K562 (cell line): Measurements from ENCODE around the gene MARCHF9. TPM values are rescaled to one million over a fixed set of nuclear protein-coding genes. Genes with fewer than 3 reads are reported as not detected.

Experiments used
- ESRRA ChIP-seq: fragments of 450-650 bp; IDR thresholded peaks from 2 replicates; pipeline ENCODE4 v1.6.1; 2014; ENCODE audit warnings: low read depth, mild to moderate bottlenecking, moderate library complexity, borderline replicate concordance
- HCFC1 ChIP-seq: IDR thresholded peaks from 2 replicates; pipeline ENCODE4 v1.6.1; 2012; ENCODE audit warnings: low read depth, low read length, improper control_type of control experiment
- MAX ChIP-seq: sonication (generic); formaldehyde crosslinking; IDR thresholded peaks from 2 replicates; pipeline ENCODE4 v1.9.0; 2022; ENCODE audit warnings: mild to moderate bottlenecking, missing genetic modification reagents
- ZBTB11 ChIP-seq, 3 experiments: fragments of 200-800 bp in 1 of 3; fragments of 250-450 bp in 1 of 3; fragments of 450-650 bp in 1 of 3; sonication (Bioruptor Pico) in 1 of 3; sonication (Bioruptor generic) in 1 of 3; formaldehyde crosslinking in 1 of 3; IDR thresholded peaks; 2 replicates each; pipeline versions ENCODE4 v1.6.1 to v1.8.0; 2016 to 2022; ENCODE audit warnings: mild to moderate bottlenecking in 2 of 3, missing genetic modification characterization in 2 of 3, missing compliant biosample characterization in 1 of 3, moderate library complexity in 1 of 3
- ZNF76 ChIP-seq: fragments of 250-450 bp; sonication (Bioruptor Pico); IDR thresholded peaks from 2 replicates; pipeline ENCODE4 v1.4.0; 2020; ENCODE audit warnings: mild to moderate bottlenecking, moderate library complexity, borderline replicate concordance
- polyA plus RNA-seq, 8 experiments: library from polyadenylated mRNA; depleted of rRNA in 4 of 8; stranded (reverse) in 5 of 8; unstranded in 3 of 8; fragments of >200 nt; fragmentation: Nextera tagmentation in 2 of 8; fragmentation: Illumina TruSeq in 1 of 8; extraction: Ambion mirVana in 2 of 8; extraction: Trizol in 1 of 8; gene quantifications; 2 replicates each; pipeline versions ENCODE4 v1.2.1 to v1.2.3, GENCODE V29; 2011 to 2014; ENCODE audit warnings: inconsistent platforms in 1 of 8, missing spikeins in 1 of 8
- total RNA-seq, 7 experiments: library from RNA; depleted of rRNA in 6 of 7; stranded (reverse); fragments of >200 nt in 6 of 7; fragmentation: Illumina TruSeq in 2 of 7; extraction: Trizol in 2 of 7; gene quantifications; 2 replicates each; pipeline versions ENCODE4 v1.2.1 to v1.2.3, GENCODE V29; 2011 to 2021; ENCODE audit warnings: low replicate concordance in 1 of 7
- TF ChIP-seq, protein P1 (sequence below), 2 experiments: fragments of 450-650 bp in 1 of 2; sonication (generic) in 1 of 2; formaldehyde crosslinking in 1 of 2; IDR thresholded peaks; 2 replicates each; pipeline versions ENCODE4 v1.7.1 to v1.9.0; 2016 to 2022; ENCODE audit warnings: inconsistent platforms in 1 of 2, mild to moderate bottlenecking in 1 of 2, missing genetic modification reagents in 1 of 2

Gene MARCHF9
- total and polyA plus RNA-seq, 9 of the 15 experiments (the other 6 are each of a cell fraction or from before 2014, with no cell fraction given), result 0.80 to 12.4 (median 6.2) TPM

DNA sequence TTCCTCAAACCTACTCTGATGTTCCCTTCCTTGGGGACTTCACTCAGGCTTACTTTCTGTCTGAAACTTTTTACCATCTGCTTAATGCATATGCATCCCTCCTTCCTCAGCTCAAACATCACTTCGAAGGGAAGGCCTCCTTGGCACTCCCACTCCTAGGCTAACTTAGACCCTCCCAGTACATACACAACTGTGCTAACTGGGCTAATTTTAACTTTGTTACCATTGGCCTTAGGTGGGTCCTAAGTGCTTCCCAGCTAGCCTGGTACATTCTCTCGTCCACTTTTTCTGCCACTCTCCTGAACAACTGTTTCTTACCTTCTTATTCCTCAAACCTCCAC lies 21.3 kb downstream of the MARCHF9 start (continued):
- TF ChIP-seq, protein P1, sequence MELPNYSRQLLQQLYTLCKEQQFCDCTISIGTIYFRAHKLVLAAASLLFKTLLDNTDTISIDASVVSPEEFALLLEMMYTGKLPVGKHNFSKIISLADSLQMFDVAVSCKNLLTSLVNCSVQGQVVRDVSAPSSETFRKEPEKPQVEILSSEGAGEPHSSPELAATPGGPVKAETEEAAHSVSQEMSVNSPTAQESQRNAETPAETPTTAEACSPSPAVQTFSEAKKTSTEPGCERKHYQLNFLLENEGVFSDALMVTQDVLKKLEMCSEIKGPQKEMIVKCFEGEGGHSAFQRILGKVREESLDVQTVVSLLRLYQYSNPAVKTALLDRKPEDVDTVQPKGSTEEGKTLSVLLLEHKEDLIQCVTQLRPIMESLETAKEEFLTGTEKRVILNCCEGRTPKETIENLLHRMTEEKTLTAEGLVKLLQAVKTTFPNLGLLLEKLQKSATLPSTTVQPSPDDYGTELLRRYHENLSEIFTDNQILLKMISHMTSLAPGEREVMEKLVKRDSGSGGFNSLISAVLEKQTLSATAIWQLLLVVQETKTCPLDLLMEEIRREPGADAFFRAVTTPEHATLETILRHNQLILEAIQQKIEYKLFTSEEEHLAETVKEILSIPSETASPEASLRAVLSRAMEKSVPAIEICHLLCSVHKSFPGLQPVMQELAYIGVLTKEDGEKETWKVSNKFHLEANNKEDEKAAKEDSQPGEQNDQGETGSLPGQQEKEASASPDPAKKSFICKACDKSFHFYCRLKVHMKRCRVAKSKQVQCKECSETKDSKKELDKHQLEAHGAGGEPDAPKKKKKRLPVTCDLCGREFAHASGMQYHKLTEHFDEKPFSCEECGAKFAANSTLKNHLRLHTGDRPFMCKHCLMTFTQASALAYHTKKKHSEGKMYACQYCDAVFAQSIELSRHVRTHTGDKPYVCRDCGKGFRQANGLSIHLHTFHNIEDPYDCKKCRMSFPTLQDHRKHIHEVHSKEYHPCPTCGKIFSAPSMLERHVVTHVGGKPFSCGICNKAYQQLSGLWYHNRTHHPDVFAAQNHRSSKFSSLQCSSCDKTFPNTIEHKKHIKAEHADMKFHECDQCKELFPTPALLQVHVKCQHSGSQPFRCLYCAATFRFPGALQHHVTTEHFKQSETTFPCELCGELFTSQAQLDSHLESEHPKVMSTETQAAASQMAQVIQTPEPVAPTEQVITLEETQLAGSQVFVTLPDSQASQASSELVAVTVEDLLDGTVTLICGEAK (IDR thresholded peaks at IDR 0.05), result no peak
- TF ChIP-seq, protein P1 (CRISPR knock-in tag; IDR thresholded peaks at IDR 0.05), result no peak
- no peak for TF ChIP-seq MAX (CRISPR knock-in tag)
- no peak for TF ChIP-seq HCFC1
- TF ChIP-seq ZNF76, result no peak
- no peak for TF ChIP-seq ZBTB11 (CRISPR knock-in tag; IDR thresholded peaks at IDR 0.05)
- no peak for TF ChIP-seq ESRRA
- TF ChIP-seq, all 486 proteins: peak for 0
